Motor neuron (in vitro differentiated cells): Measurements from ENCODE around the gene GPR25. TPM values are rescaled to one million over a fixed set of nuclear protein-coding genes. Genes with fewer than 3 reads are reported as not detected.

ENCODE experiments used
- ATAC-seq, 8 experiments: fragments of 200-7000 bp; cut with Tn5 transposase; replicated peaks in 6 of 8; 2 replicates each; pipeline ENCODE4 v1.8.0; 2021; ENCODE audit warnings: mild to moderate bottlenecking in 8 of 8, moderate library complexity in 8 of 8
- H3K27ac ChIP-seq, 2 donors: fragments of 250-450 bp; sonication (Bioruptor Pico); 2 replicates each; pipeline ENCODE4 v1.9.0; 2021; ENCODE audit warnings: antibody characterized with exemption in 2 of 2, mild to moderate bottlenecking in 2 of 2, moderate library complexity in 1 of 2
- H3K4me1 ChIP-seq, 2 donors: fragments of 250-450 bp; sonication (Bioruptor Pico); replicated peaks in 1 of 2; 2 replicates each; pipeline ENCODE4 v1.6.1; 2021; ENCODE audit warnings: antibody characterized with exemption in 2 of 2, mild to moderate bottlenecking in 2 of 2, moderate library complexity in 1 of 2
- H3K4me3 ChIP-seq, 5 donors: fragments of 250-450 bp; sonication (Bioruptor Pico); 2 replicates each; pipeline ENCODE4 v1.9.0; 2021; ENCODE audit warnings: antibody characterized with exemption in 5 of 5, mild to moderate bottlenecking in 5 of 5, moderate library complexity in 4 of 5
- WGBS, 10 experiments: fragments of 450-650 bp; shearing (Covaris generic); methylation state at CpG; one replicate each; pipeline ENCODE4 v1.0.0; 2022; 5-methylcytosine and 5-hydroxymethylcytosine counted together
- in situ Hi-C, 9 experiments: fragments of 400-800 bp; cut with MboI; loops; one replicate each; pipeline ENCODE4 v1.15.0; 2021; ENCODE audit warnings: low sequenced_read_pairs in 9 of 9, low pct_unique_long_range_greater_than_20kb in 2 of 9; ENCODE audit not compliant: unreplicated experiment in 9 of 9
- total RNA-seq, 8 experiments: library from RNA; unstranded; fragments of 300-600 nt; gene quantifications; 2 replicates each; pipeline versions ENCODE4 v1.2.3 to v1.2.4, GENCODE V29; 2022

Gene GPR25, protein sequence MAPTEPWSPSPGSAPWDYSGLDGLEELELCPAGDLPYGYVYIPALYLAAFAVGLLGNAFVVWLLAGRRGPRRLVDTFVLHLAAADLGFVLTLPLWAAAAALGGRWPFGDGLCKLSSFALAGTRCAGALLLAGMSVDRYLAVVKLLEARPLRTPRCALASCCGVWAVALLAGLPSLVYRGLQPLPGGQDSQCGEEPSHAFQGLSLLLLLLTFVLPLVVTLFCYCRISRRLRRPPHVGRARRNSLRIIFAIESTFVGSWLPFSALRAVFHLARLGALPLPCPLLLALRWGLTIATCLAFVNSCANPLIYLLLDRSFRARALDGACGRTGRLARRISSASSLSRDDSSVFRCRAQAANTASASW
- under 1 TPM in 3 of 8 experiments, not detected in 5; 0.11 to 0.62 (median 0.17) TPM for total RNA-seq

DNA sequence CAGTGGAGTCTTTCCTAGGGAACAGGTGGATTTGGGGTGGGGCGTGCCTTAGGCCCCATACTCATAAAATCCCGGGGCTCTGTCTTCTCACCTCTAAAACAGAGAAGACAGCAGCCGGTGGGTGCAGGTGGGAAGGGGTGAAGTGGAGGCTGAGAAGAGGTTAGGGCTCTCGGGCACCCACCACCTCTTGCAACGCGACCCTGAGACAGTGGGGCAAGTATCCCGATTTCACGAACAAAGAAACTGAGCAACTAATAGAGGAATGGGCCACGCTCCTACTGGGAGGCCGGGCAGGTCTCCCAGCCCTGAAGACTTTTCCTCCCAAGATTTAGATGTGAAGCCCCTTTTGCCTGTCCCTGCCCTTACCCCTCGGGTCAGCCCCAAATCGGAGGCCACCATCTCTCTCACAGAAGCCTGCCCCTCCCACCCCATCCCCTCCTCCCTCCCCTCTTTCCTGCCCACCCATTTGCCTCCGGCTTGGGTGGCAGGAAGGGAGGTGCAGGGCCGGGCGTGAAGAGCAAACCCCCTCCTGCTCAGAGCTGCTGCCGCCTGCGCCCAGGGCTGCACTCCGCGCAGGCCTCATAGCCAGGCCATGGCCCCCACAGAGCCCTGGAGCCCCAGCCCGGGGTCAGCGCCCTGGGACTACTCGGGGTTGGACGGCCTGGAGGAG, at the start of gene GPR25:
TSS of gene GPR25 (plus strand) at position 536 of the 670 bp plus-strand sequence. CDS start at position 593, 57 bp downstream.
- H3K27ac ChIP-seq: no peak within 1 kb of the TSS
- in situ Hi-C loops: no loop called here
- 80 to 100% (median 83%) methylated on average over 1 to 7 of the region's 23 CpGs; no CpG with 5 or more reads in 5 of the 10 experiments for WGBS, 10 experiments
- H3K4me3 ChIP-seq: peak within 1 kb of the TSS in 2 of 5 donors; percentile 7 to 10
- H3K4me1 ChIP-seq: peaks cover 4 to 8% of the 10 kb centered on the region in 2 donors
- peak in 3 of 8 experiments; percentile 6 to 40 (median 37) for ATAC-seq

DNA sequence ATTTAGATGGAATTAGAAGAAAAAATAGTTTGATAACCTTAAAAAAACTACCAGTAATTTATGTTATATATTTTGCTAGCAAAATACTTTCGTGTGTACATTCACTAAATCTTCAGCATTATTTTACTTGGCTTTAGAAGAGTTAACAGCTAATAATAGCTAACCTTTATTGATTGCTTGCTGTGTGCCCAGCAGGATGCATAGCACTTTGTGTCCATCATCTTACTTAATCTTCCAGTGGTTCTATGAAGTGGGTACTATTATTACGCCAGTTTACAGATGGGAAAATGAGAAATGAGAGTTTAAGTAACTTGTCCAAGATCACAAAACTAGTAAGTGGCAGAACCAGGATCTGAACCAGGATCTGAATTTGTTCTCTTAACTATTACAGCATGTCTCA, 41.7 kb upstream of the GPR25 start:
- no peaks in the 10 kb centered on the region for H3K4me1 ChIP-seq
- in situ Hi-C loops: no loop called here
- no peak for ATAC-seq
- no peak overlapping the region for H3K4me3 ChIP-seq
- H3K27ac ChIP-seq: no peak overlapping the region
- 50 to 100% (median 86%) methylated on average over 1 to 2 of the region's 2 CpGs for WGBS, 10 experiments

DNA sequence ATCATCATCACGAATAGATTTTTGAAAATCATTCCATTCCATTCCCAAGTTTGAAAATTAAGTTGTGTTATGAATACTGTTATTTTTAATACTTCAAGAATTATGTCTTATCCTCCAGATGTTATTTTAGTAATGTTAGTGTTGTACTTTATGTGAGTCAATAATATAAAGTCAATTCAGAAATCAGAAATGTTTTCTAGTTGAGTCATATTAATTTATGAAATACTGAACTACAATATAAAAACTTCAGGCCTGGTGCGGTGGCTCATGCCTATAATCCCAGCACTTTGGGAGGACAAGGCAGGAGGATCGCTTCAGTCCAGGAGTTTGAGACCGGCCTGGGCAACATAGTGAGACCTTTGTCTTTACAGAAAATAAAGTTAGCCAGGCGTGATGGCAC, 38.4 kb upstream of the GPR25 start:
- no peak overlapping the region for H3K27ac ChIP-seq
- H3K4me1 ChIP-seq: no peaks in the 10 kb centered on the region
- H3K4me3 ChIP-seq: no peak overlapping the region
- in situ Hi-C loops: no loop called here
- WGBS, 10 experiments: 74 to 100% (median 93%) methylated on average over 2 to 5 of the region's 5 CpGs; no CpG with 5 or more reads in 2 of the 10 experiments
- ATAC-seq: no peak

DNA sequence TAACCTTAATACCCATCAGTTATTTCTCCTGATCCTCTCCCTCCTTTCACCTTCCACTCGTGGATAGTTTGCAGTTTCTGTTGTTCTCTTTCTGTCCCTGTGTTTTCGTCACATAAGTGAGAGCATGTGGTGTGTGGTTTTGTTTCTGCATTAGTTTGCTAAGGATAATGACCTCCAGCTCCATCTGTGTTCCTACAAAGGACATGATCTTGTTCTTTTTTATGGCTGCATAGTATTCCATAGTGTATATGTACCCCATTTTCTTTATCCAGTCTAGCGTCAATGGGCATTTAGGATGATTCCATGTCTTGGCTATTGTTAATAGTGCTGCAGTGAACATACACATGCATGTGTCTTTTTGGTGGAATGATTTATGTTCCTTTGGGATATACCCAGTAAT, 36.6 kb upstream of the GPR25 start:
- in situ Hi-C loops: no loop called here

DNA sequence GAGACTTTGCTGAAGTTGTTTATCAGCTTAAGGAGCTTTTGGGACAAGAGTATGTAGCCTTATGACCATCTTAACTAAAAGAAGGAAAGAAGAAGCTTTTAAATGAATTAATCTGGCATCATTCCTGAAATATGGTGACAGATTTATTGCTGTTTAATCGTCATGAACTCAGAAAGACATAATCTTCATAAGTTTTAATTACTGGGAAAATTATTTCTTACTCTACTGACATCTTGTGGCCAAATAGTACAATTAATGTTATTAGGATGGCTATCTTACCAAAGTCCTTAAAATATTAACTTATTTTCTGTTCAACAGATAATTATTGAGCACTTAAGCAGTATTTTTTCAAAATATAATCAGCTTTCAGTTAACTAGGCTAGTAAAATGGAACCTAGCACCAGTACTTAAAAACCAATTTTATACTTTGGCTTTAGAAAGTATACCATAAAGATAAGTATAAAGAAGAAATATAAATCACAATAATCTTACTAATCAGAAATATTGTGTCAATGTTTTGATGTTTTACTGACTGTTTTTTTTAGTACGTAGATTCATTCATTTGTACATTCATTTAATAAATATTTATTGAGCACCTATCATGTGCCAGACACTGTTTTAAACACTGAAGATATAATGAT, 34.7 kb upstream of the GPR25 start:
- in situ Hi-C loops: no loop called here
- Histone ChIP-seq H3K4me3 (no peak overlapping the region), H3K4me1 (no peaks in the 10 kb centered on the region), H3K27ac (no peak overlapping the region)
- WGBS, 10 experiments: 13 to 97% (median 86%) methylated on average over 2 of the region's 2 CpGs; no CpG with 5 or more reads in 1 of the 10 experiments
- ATAC-seq: no peak

More for the DNA sequence above, 36.6 kb upstream of the GPR25 start:
- H3K27ac ChIP-seq: no peak overlapping the region
- no peaks in the 10 kb centered on the region for H3K4me1 ChIP-seq
- no peak overlapping the region for H3K4me3 ChIP-seq
- ATAC-seq: no peak
- 88 to 100% (median 96%) methylated on average over 1 to 3 of the region's 3 CpGs; no CpG with 5 or more reads in 1 of the 10 experiments for WGBS, 10 experiments

DNA sequence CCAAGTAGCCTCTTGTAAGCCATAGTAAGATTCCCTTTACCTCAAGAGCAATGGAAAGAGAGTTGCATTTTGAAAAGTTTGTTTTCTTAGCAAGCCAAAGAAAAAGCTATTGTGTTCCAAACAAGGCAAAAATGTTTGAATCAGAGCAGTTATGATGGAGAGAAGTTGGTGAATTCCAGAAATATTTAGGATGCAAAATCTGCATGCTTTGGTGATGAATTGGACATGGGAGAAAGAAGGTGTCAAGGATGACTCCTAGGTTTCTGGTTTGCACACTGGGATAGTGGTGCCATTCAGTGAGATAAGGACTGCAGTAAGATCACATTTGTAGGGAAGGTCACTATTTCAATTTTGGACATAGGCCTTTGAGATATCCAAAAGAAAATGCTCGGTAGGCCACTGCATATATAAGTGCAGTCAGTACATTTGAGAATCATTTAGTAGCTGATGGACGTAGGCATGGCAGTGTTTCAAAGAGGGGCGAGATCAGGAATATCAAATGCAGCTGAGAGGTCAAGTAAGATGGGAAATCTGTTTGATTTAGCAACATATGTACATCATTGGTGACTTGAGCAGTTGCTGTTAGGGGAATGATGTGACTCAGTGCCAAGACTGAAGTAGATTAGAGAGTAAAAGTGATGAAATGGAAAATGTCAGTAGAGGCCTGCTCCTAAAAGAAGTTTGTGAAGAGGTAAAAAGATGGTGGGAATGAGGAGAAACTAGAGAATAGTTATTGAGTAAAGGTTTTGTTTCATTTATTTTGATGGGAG, 33.9 kb upstream of the GPR25 start:
- in situ Hi-C loops: no loop called here
- 43 to 100% (median 95%) methylated on average over 1 to 3 of the region's 3 CpGs; no CpG with 5 or more reads in 1 of the 10 experiments for WGBS, 10 experiments
- Histone ChIP-seq H3K4me1 (no peaks in the 10 kb centered on the region), H3K27ac (no peak overlapping the region), H3K4me3 (no peak overlapping the region)
- ATAC-seq: no peak

DNA sequence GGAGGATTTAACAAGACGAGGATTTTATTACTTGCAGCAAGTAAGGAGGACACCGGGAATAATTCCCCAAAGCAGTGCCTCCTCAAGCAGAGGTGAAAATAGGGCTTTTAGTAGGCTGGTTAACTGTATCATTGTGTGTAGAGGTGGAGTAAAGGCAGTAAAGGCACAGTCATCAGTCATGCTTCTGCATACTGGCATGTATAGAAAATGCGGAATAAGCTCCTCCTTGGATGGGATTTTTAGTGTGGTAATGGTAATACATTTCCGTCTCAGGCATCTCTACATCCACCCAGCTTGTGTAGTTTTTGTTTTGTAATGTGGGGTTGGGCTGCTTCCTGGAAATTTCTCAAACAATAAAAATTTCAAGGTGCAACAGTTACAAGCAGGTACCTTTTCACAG, 27.4 kb upstream of the GPR25 start:
- H3K4me3 ChIP-seq: no peak overlapping the region
- peak in 5 of 8 experiments; percentile 26 to 83 (median 40) for ATAC-seq
- 32 to 100% (median 82%) methylated on average over 1 to 4 of the region's 4 CpGs for WGBS, 10 experiments
- H3K27ac ChIP-seq: peak overlapping the region in 1 of 2 donors; percentile 36
- in situ Hi-C loops: no loop called here
- peaks cover 11 to 20% of the 10 kb centered on the region in 2 donors for H3K4me1 ChIP-seq

DNA sequence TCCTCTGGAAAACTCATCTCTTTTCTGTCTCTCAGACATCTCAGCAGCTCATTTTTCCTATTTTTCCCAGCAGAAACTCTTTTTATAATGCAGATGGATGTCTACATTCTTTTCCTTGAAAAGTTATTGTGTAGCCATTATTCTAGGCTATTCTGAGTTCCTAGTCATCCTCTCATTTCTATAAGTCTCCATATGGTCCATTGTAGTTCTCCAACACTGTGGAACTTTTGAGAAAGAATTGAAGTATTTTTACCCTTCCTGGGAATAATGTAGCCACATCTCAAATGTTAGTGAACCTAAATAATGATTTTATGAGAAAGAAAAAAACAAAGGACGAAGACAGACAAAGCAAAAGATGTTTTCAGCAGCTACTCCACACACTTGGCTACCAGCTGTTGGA, 26.4 kb upstream of the GPR25 start:
- in situ Hi-C loops: no loop called here
- 0 to 100% (median 46%) methylated on average over 1 of the region's 1 CpG for WGBS, 10 experiments
- Histone ChIP-seq H3K4me3 (no peak overlapping the region), H3K27ac (peak overlapping the region in 1 of 2 donors; percentile 14), H3K4me1 (peaks cover 11 to 20% of the 10 kb centered on the region in 2 donors)
- ATAC-seq: peak in 3 of 8 experiments; percentile 68 to 82 (median 74)

DNA sequence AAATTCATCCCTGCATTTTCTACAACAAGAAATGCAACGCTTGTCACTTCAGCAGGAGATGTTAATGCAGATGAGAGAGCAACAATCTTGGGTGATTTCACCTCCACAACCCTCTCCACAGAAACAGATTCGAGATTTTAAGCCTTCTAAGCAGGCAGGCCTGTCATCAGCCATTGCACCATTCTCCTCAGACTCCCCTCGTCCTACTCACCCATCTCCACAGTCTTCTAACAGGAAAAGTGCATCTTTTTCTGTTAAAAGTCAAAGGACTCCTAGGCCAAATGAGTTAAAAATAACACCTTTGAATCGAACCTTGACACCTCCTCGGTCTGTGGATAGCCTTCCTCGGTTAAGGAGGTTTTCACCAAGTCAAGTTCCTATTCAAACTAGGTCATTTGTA, 23.4 kb upstream of the GPR25 start:
- in situ Hi-C loops: no loop called here
- 72 to 100% (median 96%) methylated on average over 1 to 6 of the region's 6 CpGs for WGBS, 10 experiments
- no peak for ATAC-seq

DNA sequence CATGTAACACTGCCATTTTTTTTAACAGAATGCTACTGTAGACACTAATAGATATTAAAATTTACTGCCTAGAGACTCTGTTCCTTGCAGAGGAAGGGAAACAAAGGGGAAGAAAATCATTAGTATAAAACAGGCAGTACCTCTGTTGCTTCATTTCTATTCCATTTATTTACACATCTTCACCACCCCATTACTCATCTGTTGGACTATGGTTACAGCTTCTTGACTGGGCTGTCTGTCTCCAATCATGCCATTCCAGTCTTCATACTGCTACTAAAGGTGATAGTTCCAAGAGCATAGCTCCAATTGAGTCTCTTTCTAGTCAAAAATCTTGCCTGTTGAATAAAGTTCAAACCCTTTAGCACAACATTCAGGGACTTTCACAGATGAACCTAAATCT, 22.2 kb upstream of the GPR25 start:
- in situ Hi-C loops: no loop called here
- Histone ChIP-seq H3K4me1 (peaks cover 5 to 14% of the 10 kb centered on the region in 2 donors), H3K27ac (no peak overlapping the region), H3K4me3 (no peak overlapping the region)
- peak in 2 of 8 experiments; percentile 18 to 43 for ATAC-seq

More for the DNA sequence above, 23.4 kb upstream of the GPR25 start:
- Histone ChIP-seq H3K4me1 (peaks cover 11 to 20% of the 10 kb centered on the region in 2 donors), H3K27ac (no peak overlapping the region), H3K4me3 (no peak overlapping the region)

DNA sequence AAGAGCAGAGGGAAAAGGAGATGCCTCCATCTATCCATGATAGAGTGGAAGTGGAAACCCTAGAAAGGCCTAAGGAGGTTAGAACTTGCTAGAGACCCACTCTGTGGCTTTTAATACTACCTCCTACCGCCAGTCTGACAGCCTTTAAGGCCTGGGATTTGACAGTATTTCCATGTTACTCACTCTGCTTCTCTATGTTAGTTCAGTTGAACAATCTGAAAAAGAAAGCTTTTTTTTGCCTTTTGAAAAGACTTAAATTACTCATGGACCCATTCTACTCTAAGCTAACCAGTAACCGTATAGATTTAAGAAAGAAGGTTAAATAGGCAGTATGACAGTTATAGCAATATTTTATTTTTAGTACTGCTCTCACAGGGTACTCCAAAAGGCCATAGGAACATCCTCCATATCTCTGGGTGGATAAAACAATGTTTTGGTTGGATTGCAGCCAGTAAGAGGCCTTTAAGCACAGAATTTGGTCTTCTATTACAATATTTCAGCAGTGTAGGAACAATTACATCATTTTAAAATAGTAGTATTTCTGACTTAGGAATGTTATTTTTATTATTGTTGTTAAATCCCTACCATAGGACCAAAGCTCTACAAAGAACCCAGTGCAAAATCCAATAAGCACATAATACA, 15.9 kb upstream of the GPR25 start:
- Histone ChIP-seq H3K27ac (no peak overlapping the region), H3K4me3 (no peak overlapping the region), H3K4me1 (no peaks in the 10 kb centered on the region)
- 75 to 100% (median 100%) methylated on average over 1 to 2 of the region's 2 CpGs; no CpG with 5 or more reads in 1 of the 10 experiments for WGBS, 10 experiments
- in situ Hi-C loops: no loop called here
- no peak for ATAC-seq

DNA sequence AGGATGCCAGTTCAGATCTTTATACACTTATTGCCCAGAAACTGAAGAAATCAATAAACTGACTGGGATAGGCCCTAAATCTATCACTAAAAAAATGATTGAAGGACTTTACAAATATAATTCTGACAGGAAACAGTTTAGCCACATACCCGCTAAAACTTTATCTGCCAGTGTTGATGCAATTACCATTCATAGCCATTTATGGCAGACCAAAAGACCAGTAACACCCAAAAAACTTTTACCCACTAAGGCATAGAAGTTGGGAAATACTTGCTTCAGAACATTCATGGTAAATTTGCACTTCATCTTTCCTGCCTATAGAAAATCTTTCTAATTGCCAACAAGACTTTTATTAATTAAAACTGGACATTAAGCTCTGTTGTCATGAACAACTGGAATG, 15.0 kb upstream of the GPR25 start:
- no peak for ATAC-seq
- Histone ChIP-seq H3K4me3 (no peak overlapping the region), H3K4me1 (no peaks in the 10 kb centered on the region), H3K27ac (no peak overlapping the region)
- WGBS, 10 experiments: 83 to 100% (median 100%) methylated on average over 1 of the region's 1 CpG; no CpG with 5 or more reads in 3 of the 10 experiments
- in situ Hi-C loops: no loop called here
